ENCODE data around the gene ATRNL1.

Gene ATRNL1

DNA sequence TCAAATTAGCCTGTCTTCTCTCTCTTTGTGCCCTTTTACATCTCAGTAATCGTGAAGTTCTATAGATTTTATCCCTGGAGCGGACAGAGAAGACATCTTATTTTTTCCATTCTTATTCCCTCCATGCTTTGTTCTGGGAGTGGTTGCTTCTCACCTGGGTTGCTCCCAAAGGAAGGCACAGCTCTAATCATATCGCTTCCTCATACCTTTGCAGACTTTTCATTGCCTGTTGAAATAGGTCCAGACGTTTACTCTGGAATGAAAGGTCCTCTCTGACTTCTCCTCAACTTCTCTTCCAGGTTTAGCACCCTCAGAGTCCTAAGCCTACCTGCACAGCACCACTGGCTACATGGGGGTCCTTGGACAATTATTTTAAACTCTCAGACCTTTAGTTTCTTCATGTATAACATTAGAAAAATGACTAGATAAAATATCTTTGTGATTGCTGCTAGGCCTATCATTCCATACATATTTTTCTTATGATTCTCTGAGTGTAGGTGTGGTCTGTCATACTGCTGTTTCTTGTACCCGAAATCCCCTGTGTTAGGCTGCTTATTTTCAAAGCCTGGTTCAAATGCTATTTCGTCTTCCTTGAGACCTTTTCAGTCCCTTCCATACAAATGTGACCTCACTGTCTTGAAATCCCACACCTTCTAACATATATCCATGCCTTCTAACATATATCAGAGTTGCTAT lies 761.7 kb downstream of the ATRNL1 start:
- no peak for DNase-seq

DNA sequence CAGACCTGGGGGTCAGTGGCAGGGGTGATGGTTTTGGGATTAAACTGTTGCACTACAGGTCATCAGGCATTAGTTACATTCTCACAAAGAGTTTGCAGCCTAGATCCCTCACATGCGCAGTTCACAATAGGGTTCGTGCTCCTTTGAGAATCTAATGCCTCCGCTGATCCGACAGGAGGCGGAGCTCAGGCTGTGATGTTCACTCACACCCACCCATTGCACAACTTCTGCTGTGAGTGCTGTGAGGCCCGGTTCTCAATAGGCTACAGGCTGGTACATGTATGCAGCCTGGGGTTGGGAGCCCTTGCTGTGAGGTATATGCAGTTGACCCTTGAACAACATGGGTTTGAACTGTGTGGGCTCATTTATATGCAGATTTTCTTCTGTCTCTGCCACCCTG lies 763.4 kb downstream of the ATRNL1 start:
- no peak for DNase-seq

DNA sequence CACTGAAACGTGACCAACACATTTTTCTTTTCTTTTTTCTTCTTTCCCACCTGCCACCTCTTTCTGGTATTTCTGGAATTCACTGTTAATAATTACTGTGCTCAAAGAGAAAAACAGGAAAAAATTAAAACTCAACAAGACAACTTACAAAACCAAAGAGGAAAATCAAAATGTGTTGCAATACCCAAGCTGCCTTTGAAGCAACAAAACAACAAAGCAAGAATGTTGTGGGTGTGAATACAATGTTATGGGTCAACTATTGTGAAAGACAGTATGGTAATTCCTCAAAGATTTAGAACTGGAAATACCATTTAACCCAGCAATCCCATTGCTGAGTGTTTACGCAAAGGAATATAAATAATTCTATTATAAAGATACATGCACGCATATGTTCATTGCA lies 764.7 kb downstream of the ATRNL1 start:
- DNase-seq, result no peak

DNA sequence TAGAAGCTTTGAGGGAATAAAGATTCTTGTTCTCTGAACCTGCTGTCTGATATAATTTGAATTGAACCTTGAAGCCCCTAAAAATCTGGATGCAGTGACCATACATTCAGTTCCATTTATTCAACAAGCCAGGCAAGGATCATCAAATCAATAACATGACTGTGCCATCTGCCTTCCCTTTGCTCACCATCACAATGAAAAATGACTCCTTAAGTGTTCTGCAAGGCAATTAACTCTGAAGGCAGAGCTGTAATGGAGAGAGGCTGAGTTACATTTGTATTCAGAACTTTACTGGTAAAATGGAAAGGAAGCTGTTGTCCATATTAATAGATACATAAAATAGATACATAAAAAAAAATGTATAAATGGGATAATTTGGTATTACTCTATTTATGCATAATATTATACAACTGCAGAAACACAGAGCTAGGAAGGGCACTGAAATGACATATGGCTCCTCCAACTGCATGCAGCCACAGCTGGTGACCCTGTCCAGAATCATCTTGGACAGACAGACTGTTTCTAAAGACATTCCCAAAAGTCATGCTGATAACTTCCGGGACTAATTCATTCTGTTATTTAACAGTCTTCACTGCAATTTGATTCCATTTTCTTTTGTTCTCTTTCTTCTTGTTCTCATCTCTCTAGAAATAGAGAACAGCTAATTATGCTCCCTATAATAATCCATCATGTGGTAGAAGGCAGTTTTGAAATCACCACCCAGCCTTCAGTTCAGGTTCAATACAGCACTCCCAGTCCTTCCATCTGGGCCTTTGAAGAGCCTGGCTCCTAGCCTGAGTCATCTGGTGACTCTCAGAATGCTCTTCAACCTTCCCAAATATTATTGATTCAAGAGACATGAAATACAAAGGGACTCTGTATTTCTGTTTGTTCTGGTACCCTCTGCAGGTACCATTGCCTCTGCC lies 767.3 kb downstream of the ATRNL1 start:
- DNase-seq, result no peak

DNA sequence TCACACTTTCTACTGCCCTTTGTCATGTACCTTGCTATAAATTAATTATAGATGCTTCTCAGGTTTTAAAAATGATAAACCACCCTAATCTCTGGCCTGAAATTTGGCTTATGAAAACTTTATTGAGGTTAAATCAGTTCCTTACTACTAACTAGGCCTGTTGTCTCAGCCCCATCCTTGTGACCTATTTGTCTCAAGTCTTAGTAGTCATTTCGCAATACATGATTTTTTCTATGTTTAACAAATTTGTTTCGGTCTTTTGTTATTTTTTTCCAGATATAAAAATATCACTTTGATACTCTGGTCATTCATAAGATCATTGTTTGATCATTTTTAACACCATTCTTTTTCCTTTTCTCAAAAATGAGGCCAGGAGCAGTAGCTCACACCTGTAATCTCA lies 768.3 kb downstream of the ATRNL1 start:
- DNase-seq, result no peak

DNA sequence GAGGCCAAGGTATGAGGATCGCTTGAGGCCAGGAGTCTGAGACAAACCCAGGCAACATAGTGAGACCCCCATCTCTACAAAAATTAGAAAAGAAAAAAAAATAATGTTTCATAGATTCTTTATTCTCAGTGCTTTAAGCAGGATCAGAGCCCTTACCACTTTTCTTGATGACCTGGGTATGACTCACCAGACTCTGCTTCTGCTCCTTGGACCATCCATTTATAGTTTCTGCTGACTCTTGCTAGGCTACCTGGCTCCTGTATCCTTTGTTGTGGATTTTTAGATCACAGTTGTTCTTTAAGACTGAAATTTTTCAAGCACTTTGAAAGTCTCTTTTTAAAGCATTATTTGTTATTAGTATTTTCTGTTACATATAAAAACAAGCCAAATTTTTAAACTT lies 768.7 kb downstream of the ATRNL1 start:
- no peak for DNase-seq

DNA sequence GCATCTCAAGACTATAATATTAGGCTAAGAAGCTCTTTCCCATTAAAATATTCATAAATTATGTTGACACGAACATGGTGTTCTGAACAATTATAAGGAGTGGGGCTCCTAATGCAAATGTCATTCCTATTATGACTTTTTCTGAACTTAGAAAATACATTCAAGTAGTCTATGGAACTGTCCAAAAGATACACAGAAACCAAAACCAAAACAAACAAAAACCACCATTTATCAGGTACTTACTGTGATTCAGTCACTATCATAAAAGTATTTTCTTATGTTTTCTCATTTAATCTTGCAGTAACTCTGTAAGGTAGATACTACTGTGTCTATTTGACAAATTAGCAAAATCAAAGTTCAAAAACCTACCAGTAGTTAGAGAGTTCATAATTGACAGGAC lies 773.0 kb downstream of the ATRNL1 start:
- no peak for DNase-seq

DNA sequence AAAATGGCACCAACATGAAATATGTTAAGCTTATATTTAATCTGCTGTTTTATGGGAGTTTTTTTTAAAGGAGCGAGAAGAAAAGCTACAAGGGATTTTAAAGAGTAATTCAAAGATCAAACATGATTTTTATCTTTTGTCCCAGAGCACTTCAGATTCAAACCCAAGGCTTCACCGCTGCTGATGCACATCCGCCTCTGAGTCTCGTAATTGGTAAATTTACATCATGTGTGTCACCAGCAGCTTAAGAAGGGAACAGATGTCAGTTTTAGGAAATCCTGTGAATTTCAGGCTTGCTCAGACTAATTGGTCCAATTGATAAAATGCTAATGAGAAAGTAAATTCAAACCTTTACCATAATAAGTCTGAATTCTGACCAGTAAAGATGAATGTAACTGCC lies 773.5 kb downstream of the ATRNL1 start:
- DNase-seq, result no peak

DNA sequence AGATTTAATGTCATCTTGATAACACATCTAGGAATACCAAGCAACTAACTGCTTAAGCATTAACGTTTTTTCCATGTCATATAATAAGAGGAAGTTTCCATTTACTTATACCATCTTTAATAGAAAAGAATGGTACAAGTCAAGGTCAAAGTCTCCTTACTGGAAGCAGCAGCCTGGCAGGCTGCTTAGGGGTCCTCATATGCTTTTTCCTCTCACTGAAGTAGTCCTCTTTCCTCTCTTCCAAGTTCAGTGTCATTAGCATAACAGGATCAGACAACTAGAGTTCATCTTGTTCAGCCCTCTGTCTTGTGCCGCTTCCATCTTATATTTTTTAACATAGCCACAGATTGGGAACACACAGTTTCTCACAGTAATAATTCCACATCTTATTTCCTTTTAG lies 774.1 kb downstream of the ATRNL1 start:
- no peak for DNase-seq

DNA sequence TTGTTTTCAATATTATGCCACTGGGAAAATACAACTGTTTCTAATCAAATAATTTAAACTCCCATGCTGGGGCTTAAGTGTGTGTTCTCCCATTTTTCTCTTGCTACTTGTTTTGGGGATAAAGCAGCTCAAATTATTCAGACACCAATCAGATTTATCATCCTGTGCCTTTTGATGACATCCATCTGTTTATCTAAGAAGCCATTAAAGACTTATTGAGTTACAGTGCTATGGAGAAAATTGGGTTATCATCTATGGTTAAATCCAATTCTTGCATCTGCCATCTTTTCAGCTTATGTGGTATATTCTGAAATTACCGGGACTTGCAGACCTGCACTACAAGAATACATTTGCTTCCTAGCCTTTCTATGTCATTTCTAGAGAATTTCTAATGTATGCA lies 778.7 kb downstream of the ATRNL1 start:
- DNase-seq, result no peak

DNA sequence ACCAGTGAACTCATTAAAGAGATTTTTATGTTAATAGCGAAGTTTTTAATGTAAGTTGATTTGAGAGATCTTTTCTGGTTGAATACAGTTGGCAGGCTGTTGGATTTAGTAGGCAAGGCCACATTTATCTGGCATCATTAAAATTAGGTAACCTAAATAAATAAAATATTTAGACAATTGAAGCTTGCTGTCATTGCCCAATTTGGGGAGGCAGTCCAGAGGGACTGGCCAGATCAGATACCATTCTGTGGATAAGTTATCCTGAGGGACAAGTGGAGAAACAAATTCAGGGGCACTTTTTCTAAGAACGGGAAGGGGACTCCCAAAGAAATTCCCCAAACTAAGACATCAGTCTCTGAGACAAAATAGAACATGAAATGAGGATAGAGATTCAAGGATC lies 782.0 kb downstream of the ATRNL1 start:
- no peak for DNase-seq

DNA sequence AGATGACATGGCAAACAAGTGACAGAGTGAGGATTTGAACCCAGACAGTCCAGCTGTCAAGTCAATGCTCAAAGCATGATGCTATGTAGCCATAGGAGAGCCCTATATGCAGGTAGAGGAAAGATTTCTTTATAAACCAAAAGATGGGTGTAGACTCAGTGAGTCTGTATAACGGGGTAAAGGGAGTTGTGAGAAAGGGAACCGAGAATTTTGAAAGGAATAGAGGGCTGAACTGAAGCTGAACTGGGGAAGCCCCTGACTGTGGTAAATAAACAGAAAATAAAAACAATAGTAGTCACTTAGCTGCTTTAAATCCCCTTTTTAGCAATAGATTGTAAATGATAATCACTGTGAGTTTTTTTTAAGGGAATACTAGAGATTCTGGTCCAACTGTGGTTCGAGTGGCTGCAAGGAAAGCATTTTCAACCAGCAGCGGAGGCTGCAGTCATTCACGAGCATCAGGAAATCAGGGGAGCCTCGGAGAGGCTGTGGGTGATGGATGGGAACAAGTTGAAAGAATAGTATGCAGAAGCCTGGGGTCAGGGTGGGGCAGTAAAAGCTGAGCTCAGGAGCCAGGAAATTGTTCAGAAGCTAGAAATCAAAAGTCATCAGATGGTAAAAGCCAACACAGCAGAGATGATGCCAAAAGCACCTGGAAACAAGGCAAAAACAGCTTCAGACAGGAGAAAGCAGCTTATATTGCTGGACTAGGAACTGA lies 786.4 kb downstream of the ATRNL1 start:
- DNase-seq, result no peak

DNA sequence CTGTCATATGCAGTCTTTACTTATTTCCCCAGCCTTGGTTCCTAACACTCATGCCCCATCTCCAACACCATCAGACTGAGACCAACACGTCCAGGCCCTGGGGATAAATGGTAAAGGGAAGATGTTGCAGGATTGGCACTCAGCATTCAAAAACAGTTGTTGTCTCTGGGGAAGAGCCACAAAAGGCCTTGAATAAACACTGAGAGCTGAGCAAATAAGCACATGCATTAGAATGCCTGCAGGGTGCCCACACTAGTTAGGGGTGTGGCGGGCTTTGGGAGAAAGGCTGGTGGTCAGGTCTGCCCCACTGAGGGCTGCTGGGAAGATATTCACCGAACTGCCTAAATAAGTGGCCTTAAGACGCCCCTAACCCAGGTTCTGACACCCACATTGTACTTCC lies 788.9 kb downstream of the ATRNL1 start:
- no peak for DNase-seq

DNA sequence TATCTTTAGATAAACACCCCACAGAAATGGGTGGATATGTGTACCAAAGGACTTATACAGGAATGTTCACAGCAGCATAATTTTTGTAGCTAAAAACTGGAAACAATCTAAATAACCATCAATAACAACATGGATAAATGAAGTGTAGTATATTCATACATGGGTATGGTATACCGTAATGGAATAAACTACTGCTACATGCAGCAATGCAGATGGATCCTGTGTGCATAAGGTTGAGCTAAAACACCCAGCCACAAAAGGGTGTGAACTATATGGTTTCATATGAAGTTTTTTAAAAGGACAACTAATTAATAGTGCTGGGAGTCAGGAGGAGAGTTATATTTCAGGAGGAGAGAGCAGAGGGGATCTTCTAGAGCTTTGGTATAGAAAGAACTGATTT lies 790.2 kb downstream of the ATRNL1 start:
- no peak for DNase-seq

DNA sequence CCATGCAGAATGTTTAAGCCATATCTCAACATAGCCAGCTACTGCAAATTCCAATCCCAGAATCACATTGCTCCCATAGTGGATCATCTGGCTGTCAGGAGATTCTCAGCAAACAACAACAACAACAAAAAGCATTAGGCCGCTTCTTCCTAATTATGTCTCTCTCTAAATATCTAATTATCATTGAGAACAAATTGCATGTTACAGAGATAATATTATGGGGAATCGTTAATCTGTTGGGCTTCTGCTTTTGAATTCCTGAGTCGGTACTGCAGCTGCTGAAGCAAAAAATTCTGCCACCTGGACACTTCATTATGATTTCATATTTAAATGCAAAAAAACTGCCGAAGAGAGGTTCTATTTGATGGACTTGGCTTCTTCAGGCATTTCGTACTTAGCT lies 791.2 kb downstream of the ATRNL1 start:
- DNase-seq, result no peak

DNA sequence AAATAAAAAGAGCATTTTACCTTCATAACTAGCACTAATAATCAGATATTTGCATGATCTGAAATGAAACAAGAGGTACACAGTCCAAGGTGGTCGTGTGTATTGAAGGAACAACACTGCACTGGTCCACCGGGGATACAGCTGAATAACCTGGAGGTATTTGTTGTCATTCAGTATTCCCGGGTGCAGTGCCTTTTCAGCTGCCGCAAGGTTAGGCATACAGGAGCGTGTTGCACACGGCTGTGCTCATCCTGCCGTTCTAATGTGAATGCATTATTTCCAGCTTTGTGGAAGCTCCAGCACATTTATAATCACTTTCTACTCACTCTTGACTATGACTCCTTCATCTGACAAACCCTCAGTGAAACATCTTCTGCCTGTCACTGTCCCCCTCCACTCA lies 802.0 kb downstream of the ATRNL1 start:
- no peak for DNase-seq

DNA sequence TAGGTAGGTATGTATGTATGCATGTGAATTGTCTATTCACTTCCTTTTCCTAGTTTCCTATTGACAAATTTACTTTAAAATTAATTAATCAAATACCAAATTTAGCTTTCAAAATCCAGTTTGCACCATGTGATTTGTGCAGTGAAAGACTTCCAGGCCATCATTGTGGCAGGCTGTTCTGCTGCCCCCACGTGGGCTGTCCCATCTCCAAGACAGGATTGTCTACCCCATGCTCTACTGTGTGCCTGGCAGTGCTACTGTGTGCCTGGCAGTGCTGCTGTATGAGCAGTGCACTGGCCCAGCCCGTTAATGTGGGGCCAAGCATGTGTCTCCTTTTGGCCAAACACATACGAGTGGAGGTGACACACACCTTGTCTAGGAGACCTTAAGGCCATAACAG lies 805.1 kb downstream of the ATRNL1 start:
- no peak for DNase-seq

DNA sequence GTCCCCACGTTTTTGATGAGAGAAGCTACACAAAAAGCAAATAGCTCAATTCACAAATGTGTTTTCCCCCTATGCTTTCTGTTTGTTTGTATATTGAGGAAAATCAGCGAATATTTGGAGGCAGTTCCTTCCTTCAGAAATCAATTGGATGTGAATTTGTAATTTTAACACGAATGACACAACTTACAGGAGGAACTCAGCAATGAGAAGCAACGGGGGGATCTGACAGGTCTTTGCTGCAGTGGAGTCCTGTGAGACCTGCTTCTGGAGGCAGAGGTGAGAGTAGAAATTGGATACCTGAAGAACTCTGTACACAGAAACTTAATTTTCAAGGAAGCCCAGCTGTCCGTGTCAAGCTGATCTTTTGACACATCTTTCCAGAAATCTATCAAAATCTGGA lies 809.4 kb downstream of the ATRNL1 start:
- DNase-seq, result no peak

DNA sequence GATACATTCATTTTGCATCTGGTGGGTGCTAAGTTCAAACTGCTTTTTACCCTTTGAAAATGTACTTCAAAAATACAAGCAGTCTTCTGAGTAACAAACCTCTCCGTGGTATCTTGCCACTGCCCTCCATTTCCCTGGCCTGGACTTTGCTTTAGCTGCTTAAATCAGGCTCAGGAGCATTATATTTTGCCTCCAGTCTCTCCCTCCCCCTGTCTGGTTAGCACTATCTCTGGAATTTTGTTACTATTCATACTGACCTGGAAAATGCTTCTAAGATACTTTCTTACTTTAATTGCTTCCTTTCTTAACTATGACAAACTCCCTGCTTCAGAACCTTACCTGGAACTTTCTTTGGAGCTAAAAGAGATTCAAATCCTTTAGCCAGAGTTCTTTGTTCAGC lies 810.0 kb downstream of the ATRNL1 start:
- DNase-seq, result no peak

DNA sequence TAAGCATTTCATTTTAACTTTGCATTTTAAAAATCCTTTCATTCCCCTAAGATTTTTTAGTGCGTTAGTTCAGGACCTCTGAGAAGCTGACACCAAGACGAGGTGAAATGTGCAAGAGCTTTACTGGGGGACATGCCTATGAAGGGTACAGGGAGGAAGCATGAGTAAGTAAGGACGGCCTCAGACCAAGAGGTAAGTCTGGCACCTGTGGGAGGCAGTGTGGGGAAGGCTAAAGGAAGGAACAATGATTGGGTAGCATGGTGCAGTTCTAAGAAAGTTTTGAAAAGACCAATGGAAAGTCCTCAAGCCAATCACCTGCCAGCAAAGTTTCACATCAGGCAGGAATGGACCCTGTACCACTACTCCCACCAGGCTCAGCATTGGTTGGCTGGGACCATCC lies 810.7 kb downstream of the ATRNL1 start:
- no peak for DNase-seq

DNA sequence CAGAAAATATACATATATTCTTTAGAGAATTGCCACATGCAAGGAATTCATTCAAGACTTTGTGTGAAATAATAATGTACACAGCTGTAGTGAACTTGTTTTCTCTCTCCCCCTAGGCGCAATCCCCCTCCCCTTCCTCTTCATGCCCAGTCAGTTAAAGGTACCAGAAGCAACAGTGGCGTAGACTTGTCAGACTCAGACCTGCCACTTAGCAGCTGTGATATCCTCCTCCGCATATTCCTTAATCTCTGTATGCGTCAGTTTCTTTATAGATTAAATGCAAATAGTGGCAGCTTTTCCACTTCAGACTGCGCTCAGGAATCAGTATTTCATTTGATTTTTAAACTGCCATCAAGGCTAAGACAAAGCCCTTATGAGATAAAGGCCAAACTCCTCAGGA lies 815.9 kb downstream of the ATRNL1 start:
- no peak for DNase-seq

DNA sequence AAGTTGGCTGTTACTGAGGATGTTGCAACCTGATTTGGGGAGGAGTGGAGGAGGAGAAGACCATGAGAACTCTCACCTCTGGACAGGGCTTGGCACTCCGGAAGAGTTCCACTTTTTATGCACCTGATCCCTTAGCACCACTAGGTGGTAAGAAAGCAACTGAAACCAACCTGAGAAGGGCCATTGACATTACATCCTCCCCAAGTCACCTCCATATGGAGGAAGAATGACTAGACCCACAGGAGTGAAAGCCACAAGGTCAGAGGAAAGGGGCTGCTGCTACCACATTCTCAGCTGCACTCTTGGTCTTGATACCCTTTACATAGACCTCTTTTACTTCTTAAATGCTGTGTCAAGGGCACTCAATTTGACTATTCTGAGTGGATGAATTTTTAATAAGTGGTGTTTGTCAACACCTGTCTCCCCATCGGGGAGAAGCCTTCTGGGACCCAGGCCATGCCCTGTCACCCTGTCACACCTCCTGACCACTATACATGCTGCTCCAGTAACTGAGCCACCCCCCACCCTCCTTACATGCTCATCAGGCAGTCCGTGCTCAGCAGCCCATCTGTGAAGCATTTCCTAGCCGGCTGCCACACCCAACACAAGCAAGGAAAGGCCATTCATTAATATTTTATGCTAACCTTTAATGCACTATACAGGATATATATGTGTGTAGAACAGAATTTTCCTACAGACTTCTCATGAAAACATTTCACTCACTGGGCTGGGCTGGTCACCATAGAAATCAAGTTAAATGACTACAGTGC lies 817.0 kb downstream of the ATRNL1 start:
- DNase-seq, result no peak

DNA sequence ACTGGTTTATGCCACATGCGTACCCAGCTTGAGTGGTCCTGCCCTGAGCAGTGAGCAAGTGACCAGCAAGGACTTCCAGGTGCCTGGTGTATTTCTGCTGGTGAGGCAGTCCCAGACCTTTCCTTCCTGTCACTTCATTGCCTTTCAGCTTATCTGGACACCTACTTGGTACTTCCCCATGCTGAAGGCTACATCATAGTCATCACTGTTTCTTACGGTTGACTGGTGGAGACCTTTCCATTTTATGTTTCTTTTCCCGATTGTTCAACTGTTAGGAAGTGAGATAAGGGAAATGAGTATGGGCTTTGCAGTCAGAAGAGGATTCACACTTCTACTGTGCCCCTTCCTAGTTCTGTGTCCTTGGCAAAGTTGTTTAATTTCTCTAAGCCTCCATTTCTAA lies 821.3 kb downstream of the ATRNL1 start:
- DNase-seq, result no peak

Measured in NCI-H1105 (cell line).